DMS79 (cell line): ENCODE measurements around the gene C15orf61.

ENCODE experiments used
- DNase-seq: peaks from one replicate; lab custom pipeline; 2025; lab: John Stamatoyannopoulos, UW

Gene C15orf61

GRCh38 chr15:67551207-67551743, 30.3 kb downstream of the C15orf61 start:
- DNase-seq, result no peak

GRCh38 chr15:67554580-67554979, 33.6 kb downstream of the C15orf61 start:
- DNase-seq, result no peak

- DNase-seq, result no peak
These were observed 36.1 kb downstream of the C15orf61 start for GRCh38 chr15:67556976-67557570.

- DNase-seq, result no peak
These were observed 37.6 kb downstream of the C15orf61 start for GRCh38 chr15:67558502-67558901.

DNA sequence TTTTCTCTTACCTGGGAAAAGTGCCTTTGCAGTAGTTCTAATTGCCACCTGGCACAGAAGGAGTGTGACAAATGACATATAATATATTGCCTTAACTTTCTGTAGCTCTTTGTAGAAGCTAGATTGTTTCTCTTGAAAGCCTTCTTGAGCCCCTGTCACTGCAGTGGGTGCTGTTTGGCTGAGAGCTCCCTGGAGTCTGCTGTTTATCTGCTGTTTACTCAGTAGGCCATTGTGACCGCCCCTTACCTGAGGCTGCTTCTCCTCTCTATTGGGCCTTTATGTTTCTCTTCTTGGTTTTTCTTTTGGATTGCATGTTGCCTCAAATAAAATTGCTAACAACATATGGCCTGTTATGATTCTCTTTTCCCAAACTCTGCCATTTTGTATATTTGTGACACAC, 38.2 kb downstream of the C15orf61 start:
- DNase-seq, result no peak

DNA sequence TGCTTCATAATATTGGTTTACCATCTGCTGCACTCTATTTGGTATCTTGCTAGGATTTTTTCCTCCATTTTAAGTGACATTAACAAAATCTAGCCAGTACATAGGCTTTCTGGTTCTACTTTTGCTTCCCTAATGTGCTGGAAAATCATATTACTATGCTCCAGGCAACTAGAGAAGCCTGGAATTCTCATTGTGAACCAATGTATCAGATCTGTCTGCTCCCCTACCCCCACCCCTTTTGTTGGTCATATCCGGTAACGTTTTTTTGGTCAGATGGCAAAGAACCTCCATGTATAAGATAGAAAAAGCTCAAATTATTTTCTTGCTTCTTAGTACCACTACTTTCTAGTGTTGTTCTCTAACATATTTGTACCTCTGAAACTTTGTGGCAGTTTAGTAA, 38.6 kb downstream of the C15orf61 start:
- no peak for DNase-seq

GRCh38 chr15:67560320-67560719, 39.4 kb downstream of the C15orf61 start:
- no peak for DNase-seq

DNA sequence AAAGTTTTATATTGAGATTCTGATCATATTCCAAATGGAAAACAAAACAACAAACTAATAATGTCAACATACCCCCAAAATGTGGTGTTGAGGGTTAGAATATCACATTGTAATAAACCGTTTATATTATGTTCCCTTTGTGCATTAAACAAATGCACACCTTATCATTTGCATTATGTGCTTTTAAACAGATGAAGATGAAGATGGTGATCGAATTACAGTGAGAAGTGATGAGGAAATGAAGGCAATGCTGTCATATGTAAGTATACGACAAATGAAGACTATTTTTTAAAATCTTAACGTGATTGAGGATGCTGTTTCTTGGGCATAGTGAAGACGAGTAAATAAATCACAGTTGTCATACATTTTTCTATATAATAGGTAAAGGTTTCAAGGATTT, 42.2 kb downstream of the C15orf61 start:
- DNase-seq, result no peak

GRCh38 chr15:67564021-67564967, 43.4 kb downstream of the C15orf61 start:
- no peak for DNase-seq

GRCh38 chr15:67564968-67565345, 44.0 kb downstream of the C15orf61 start:
- DNase-seq, result no peak

- no peak for DNase-seq
These were observed 48.7 kb downstream of the C15orf61 start for GRCh38 chr15:67569668-67570067.

DNA sequence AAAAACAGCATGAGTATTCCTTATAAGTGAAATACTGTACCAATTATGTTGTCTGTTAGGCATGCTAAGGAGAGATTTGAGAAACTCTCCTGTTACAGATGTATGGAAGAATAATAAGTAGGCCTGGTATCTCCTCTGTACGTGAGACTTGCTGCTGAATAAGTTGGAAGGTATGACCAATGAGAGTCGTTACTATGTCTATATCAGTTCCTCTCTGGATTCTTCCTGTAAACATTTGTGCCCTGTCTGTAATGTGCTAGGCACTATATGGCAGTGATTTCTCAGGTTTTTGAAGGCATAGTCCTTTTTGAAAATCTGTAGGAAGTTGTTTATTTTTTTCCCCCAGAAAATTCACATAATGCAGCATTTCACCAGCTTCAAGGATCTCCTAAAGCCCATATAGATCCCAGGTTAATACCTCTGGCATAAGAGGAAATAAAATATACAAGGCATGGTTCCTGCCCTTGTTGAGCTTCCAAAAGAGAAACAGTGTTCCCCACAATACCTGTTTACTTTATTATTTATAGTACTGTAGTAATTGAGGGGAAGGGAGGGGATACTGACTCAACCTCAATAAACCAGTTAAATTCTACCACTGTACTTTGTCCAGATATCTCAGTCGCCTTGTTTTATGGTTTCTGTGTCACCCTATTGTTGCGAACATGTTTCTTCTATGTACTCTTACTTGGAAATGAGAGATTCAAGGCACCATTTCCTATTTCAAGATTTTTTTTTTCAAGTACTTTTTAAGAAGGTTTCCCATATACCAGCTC, 50.1 kb downstream of the C15orf61 start:
- no peak for DNase-seq

- DNase-seq, result no peak
These were observed 50.9 kb downstream of the C15orf61 start for GRCh38 chr15:67571648-67572415.

- DNase-seq, result no peak
These were observed 52.3 kb downstream of the C15orf61 start for GRCh38 chr15:67573194-67573593.

GRCh38 chr15:67575039-67575502, 54.1 kb downstream of the C15orf61 start:
- DNase-seq, result no peak

DNA sequence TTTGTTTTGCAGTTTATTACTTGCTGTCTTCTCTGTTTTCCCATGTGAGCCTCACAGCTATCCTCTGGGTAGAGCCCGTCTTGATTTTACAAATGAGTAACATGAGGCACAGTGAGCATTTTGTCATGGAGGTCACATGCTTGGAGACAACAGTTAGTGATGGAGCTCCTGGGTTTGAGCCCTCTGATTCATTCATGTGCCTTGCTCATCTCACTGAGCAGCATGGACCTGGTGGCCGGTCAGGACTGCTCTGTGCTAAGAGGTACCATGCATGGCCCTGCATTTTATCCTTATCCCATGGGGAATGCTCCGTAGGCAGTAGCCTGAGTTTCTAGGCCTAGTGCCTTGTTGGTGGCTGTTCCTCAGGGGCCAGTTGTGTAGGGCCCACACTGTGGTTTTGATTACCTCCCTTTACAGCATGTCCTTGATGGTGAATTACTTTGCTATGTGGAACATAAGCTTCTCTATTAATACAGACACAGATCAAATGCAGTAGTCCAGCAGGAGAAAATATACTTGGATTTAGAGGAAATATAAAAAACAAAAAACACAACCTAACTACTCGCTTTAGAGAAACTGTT, 57.2 kb downstream of the C15orf61 start:
- DNase-seq, result no peak

- no peak for DNase-seq
These were observed 58.2 kb downstream of the C15orf61 start for GRCh38 chr15:67579164-67579563.
